SH-SY5Y (cell line): Measurements from ENCODE around the gene PCDHA9.

Source experiments
- GATA2 ChIP-seq: IDR thresholded peaks from 2 replicates; pipeline ENCODE4 v1.6.1; 2011; ENCODE audit warnings: mild to moderate bottlenecking, low read depth, low read length
- GATA3 ChIP-seq: IDR thresholded peaks from 2 replicates; pipeline ENCODE4 v1.6.1; 2011; ENCODE audit warnings: low read depth, mild to moderate bottlenecking, low read length, moderate library complexity

Gene PCDHA9

DNA sequence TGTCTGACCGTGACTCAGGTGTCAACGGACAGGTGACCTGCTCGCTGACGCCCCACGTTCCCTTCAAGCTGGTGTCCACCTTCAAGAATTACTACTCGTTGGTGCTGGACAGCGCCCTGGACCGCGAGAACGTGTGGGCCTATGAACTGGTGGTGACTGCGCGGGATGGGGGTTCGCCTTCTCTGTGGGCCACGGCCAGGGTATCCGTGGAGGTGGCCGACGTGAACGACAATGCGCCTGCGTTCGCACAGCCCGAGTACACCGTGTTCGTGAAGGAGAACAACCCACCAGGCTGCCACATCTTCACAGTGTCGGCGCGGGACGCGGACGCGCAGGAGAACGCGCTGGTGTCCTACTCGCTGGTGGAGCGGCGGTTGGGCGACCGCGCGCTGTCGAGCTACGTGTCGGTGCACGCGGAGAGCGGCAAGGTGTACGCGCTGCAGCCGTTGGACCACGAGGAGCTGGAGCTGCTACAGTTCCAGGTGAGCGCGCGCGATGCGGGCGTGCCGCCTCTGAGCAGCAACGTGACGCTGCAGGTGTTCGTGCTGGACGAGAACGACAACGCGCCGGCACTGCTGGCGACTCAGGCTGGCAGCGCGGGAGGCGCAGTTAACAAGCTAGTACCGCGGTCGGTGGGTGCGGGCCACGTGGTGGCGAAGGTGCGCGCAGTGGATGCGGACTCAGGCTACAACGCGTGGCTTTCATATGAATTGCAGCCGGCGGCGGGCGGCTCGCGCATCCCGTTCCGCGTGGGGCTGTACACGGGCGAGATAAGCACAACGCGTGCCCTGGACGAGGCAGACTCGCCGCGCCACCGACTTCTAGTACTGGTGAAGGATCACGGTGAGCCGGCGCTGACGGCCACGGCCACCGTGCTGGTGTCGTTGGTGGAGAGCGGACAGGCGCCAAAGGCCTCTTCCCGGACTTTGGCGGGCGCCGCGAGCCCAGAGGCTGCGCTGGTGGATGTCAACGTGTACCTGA, 22.3 kb downstream of the PCDHA9 start:
- no peak for TF ChIP-seq GATA3
- TF ChIP-seq GATA2 = no peak

DNA sequence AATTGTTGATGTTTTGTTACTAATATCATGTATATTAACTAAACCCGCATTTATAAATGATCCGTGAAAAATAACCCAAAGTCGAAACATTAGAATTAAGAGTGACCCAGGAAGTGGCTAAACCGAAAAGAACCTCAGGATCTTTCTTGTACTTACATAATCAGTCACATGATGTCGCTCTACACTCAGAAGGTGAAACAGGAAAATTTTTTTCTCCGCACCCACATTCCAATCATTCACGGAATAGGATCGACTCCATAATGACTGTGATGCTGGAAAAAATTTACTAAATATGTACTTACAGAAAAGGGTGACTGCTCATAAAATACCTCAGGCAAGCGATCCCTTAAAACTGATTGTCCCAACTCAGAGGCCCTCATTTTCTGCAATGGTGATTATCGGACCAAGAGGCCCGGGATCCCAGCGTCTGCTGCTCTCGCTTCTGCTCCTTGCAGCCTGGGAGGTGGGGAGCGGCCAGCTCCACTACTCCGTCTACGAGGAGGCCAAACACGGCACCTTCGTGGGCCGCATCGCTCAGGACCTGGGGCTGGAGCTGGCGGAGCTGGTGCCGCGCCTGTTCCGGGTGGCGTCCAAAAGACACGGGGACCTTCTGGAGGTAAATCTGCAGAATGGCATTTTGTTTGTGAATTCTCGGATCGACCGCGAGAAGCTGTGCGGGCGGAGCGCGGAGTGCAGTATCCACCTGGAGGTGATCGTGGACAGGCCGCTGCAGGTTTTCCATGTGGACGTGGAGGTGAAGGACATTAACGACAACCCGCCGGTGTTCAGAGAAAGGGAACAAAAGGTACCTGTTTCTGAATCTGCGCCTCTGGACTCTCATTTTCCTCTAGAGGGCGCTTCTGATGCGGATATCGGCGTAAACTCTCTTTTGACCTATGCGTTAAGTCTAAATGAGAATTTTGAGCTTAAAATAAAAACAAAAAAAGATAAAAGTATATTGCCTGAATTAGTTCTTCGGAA, 27.2 kb downstream of the PCDHA9 start, which contains the start of gene PCDHA12:
TSS of gene PCDHA12 (plus strand) at position 224 of the 981 bp plus-strand sequence. CDS start at position 389, 165 bp downstream.
- TF ChIP-seq GATA3 (no peak), GATA2 (no peak)

DNA sequence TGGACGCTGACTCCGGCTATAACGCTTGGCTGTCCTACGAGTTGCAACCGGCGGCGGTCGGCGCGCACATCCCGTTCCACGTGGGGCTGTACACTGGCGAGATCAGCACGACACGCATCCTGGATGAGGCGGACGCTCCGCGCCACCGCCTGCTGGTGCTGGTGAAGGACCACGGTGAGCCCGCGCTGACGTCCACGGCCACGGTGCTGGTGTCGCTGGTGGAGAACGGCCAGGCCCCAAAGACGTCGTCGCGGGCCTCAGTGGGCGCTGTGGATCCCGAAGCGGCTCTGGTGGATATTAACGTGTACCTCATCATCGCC, 29.0 kb downstream of the PCDHA9 start:
- TF ChIP-seq GATA2 (no peak), GATA3 (no peak)

DNA sequence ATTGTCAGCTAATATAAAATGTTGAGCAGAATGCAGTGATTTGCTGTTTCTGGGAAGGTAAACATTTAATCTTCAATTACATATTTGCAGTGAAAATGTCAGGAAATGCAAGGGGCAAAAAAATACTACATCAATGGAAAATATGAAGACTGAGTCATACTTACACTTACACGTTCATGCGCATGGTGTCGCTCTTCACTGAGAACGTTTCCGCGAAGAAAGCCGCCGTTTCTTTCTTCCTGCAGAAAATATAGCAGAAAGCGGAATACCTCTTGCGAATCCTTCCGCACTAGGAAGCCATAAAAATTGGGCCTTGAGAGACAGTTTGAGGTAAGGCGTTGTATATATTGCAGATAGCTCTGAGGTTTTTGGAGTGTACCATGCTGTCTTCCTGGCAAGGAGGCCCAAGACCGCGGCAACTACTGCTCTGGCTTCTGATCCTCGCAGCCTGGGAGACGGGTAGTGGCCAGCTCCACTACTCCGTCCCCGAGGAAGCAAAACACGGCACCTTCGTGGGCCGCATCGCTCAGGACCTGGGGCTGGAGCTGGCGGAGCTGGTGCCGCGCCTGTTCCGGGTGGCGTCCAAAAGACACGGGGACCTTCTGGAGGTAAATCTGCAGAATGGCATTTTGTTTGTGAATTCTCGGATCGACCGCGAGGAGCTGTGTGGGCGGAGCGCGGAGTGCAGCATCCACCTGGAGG, 33.9 kb downstream of the PCDHA9 start, which contains the start of gene PCDHA13:
TSS of gene PCDHA13 (plus strand) at position 236 of the 702 bp plus-strand sequence. CDS start at position 381, 145 bp downstream.
- TF ChIP-seq GATA3 = no peak
- no peak for TF ChIP-seq GATA2

DNA sequence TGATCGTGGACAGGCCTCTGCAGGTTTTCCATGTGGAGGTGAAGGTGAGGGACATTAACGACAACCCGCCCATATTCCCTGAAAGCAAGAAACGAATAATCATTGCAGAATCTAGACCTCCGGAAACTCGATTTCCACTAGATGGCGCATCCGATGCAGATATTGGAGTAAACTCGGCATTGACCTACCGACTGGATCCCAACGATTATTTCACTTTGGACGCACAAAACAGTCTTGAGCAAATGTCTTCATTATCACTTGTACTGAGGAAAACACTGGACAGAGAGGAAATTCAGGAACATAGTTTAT, 34.4 kb downstream of the PCDHA9 start:
- no peak for TF ChIP-seq GATA3
- no peak for TF ChIP-seq GATA2

DNA sequence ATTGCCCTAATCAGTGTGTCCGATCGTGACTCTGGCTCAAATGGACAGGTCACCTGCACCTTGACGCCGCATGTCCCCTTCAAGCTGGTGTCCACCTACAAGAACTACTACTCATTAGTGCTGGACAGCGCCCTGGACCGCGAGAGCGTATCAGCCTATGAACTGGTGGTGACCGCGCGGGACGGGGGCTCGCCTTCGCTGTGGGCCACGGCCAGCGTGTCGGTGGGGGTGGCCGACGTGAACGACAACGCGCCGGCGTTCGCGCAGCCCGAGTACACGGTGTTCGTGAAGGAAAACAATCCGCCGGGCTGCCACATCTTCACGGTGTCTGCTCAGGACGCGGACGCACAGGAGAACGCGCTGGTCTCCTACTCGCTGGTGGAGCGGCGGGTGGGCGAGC, 35.2 kb downstream of the PCDHA9 start:
- TF ChIP-seq GATA2 (no peak), GATA3 (no peak)

DNA sequence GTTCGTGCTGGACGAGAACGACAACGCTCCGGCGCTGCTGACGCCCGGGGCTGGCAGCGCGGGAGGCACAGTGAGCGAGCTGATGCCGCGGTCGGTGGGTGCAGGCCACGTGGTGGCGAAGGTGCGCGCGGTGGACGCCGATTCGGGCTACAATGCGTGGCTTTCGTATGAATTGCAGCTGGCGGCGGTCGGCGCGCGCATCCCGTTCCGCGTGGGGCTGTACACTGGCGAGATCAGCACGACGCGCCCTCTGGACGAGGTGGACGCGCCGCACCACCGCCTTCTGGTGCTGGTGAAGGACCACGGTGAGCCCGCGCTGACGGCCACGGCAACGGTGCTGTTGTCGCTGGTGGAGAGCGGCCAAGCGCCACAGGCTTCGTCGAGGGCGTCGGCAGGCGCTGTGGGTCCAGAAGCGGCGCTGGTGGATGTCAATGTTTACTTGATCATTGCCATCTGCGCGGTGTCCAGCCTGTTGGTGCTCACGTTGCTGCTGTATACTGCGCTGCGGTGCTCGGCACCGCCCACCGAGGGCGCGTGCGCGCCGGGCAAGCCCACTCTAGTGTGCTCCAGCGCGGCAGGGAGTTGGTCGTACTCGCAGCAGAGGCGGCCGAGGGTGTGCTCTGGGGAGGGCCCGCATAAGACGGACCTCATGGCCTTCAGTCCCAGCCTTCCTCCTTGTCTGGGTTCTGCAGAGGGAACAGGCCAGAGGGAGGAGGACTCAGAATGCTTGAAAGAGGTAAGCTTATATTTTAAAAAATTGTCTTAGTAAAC, 35.9 kb downstream of the PCDHA9 start:
- TF ChIP-seq GATA3 (no peak), GATA2 (no peak)
